NCI-H345 (cell line): ENCODE measurements around the gene MIA3.
"Not testable (repeated sequence)": the region's sequence is repeated elsewhere in the genome, so short reads cannot be mapped to it uniquely, and the experiment has no call there.

ENCODE experiments used
- DNase-seq: peaks from one replicate; lab custom pipeline; 2025; lab: John Stamatoyannopoulos, UW

MIA3 gene

DNA sequence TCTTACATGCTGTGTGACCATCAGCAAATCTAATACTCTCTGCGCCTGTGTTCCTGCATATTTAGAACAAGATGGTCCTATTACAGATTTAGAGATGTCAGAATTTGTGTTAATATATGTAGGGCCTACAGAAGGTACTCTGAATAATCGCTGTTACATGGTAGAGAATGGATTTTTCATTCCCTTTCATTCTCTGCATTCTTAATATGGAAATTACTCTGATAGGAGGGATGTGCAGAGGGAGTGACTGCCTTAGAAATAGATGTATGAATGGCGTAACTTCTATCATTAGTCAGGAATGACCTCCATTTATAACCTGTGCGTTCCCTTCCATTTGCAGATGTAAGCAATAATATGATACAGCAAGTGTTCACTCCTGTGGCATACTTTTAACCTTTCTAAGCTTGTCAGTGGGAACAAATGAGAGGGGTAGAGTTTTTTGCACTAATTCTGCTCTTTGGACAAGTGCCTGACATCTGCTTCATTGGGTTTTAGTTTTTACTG, 45.6 kb downstream of the MIA3 start:
- DNase-seq = no peak

DNA sequence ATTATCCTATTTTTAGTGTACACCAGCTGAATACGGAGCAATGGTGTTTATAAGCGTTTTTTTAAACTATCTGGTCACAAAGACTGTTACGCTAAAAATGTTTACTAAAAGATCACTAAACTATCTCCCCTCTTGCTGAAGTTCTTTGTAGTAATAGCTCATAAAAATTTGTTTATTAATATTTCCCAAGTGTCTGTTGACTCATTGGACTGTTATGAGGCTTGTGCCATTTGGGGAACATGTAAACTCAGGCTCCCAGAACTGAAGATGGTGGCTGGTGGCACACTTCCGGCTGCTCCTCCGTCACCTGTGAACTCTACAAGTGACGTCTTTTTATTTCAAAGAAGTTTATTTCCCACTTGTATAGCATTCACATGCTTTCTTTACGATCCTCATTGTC, 48.1 kb downstream of the MIA3 start:
- DNase-seq = no peak

DNA sequence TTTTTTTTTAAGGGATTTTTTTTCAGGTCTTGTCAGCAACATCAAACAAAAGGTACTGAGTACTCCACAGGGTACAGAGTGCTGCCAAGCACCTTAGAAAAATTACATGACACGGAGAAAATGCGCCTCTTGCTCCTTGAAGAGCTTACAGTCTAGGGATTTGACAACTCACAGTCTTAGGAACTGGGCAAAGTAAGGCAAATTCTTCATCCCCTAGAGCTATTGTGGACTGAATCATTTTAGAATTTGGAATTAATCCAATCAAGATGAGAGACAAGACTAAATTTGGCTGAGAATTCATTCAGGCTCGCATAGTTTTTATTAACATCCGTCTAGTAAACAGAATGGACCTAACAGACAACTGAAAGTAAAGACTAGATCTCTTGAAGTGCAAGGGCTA, 50.3 kb downstream of the MIA3 start:
- not testable (repeated sequence) for DNase-seq

DNA sequence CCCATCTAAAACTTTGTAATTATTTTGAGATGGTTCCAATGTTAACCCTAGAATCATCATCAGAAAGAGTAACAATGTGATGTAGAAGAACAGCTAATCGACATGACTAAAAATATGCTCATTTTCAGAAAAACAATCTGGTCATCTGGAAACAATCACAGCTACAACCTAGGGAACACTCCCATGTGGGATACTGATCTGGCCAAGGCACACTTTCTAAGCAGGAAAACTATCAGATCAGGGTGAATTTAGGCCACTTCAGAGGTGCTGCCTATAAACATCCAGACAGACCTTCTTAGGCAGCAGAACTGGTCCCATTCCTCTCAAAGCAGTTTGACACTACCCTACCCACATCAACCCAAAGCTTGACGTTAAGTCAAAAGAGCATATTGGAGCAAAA, 51.2 kb downstream of the MIA3 start:
- DNase-seq = not testable (repeated sequence)

DNA sequence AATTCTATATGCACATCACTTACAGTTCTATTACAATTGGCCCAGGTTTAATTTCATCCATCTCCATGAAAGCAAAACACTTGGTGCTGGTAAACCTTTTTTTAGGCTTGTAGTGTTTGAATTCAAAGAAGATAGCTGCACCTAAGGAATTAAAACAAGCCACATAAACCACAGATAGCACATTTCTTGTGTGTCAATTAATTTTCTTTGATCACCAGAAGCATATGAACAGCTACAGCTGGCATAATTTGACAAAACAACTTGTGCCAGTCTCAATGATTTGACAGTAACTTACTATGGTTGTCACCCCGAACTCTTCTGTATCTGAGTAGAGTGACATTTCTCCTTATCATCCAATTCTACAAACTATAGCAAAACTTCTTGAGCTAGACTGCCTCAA, 52.2 kb downstream of the MIA3 start:
- no peak for DNase-seq

DNA sequence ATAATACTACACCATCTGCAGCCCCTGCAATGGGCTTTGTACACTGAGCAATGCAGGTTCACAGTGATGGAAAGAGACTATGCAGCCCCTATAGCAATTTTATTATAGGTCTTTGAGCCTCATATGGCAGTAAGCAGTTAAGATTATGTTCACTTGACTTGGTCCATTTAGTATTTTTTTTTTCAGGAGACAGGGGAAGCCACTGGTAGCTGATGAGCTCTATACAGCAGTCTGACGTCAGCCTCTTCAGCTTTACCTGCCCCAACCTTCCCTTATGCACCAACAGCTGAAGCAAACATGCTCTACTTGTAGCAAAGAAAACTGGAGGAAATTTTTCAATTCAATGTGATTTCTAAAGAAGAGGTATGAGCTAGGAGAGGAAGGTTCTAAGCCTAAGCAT, 62.2 kb downstream of the MIA3 start:
- no peak for DNase-seq

DNA sequence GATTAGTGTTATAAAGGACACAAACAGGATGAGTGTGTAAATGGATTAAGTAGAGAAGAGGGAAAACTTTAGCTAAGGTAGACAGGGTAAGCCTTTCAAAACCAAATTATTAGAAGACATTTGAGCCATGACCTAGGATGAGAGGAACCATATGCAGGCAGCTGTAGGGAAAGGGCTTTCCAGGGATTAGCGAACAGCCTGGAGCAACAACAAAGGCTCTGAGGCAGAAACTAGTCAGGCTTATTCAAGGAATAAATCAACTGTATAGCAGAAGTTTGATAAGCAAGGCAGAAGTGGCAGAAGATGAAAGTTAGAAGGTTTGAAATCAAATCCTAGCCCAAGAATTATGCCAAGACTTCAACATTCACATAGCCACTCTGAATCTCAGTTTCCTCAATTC, 73.1 kb downstream of the MIA3 start:
- no peak for DNase-seq

DNA sequence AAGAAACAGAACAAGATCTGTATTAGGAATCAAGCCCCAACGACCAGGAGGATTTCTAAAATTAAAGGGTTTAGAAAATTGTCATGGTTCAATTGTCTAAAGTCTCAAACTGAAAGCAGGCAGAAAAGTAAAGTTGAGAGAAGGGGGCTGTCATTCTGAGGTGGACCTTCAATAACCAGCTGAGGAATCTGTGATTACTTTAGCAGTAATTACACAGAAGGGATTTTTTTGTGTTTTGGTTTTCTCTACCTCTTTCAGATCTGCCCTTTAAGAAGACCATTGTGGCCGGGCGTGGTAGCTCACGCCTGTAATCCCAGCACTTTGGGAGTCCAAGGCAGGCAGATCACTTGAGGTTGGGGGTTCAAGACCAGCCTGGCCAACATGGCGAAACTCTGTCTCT, 77.0 kb downstream of the MIA3 start:
- DNase-seq = no peak

DNA sequence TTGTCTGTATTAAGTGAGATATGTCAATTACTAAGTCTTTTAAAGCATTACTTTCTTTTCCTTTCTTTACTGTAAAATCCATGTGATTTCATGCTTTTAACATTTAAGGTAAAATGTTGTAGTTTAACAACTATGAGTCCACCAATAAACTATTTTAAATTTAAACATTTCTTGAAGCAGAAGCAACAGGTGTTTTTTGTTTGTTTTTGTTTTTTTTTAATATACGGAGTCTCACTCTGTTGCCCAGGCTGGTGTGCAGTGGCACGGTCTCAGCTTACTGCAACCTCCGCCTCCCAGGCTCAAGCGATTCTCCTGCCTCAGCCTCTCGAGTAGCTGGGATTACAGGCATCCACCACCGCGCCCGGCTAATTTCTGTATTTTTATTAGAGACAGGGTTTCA, 78.8 kb downstream of the MIA3 start:
- no peak for DNase-seq

DNA sequence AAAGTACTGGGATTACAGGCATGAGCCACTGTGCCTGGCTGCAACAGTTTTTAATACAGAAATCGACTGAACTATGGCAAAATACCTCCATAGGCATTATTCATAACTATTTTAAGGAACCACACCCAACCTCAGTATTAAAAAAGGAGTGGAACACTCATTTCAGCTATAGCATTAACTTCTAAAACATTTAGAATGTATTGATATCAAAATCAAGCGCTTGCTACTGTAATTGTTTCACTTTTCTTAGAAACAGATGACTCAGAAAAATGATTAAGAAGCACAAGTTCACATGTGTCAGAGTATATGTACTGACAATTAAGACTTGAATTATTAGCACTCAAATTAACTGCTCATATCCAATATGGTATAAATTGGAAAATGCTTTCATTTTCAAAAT, 79.3 kb downstream of the MIA3 start:
- DNase-seq = no peak

DNA sequence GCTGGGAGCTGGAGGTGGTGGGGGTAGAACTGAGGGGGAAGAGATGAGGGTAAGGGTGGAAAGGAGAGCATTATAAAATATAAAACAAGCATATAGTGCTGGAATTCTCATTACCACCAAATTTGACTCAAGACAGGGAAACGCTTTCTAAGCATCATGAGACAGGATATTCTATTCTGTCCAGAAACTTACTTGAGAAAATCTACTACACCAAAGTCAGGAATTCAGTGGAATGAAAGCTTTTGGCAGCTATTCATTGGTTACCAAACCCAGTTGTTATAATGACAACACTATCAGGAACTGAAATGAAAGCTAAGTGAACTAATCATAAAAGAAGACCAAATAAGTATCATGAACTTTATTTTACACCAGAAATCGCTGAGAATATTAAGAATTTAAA, 79.9 kb downstream of the MIA3 start:
- no peak for DNase-seq

DNA sequence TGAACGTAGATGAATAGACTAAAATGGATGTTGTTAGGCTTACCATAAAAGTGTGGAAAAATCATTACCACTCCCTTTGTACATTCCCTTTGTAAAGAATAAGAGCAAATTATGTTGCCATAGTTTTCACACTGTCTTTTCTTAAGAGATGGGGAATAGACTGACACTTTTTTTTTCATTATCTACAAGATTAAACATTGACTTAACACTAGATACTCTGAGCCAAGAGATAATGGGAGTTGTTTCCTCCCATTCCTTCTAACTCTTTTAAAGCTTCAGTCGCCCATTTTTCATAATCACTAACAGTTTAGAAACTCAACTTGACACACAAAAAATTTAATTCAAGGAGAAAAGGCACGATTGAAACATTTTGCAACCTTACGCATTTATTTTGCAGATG, 84.3 kb downstream of the MIA3 start:
- no peak for DNase-seq

DNA sequence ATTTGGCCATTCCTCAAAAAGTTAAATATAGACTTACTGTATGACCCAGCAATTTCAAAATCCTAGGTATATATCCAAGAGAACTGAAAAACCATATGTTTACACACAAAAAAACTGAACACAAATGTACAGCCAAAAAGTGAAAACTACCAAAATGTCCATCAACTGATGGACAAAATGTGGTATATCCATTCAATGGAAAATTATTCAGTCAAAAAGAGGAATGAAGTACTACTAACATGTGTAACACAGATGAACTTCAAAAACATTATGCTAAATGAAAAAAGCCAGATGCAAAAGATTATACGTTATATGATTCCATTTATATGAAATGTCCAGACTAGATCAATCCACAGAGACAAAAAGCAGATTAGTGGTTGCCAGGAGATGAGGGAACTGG, 86.4 kb downstream of the MIA3 start:
- no peak for DNase-seq

DNA sequence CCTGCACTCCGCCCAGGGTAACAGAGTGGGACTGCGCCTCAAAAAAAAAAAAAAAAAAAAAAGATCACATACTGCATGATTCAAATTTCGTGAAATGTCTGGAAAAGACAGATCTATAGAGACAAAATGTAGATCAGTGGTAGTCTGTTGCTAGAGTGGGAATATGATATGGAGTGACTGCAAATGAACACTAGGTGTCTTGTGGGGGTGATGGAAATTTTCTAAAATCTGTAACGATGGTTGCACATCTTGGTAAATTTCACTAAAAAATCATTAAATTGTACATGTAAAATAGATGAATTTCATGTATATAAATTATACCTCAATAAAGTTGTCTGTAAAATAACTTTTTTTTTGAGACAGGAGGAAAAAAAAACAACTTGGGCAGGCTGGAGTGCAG, 88.9 kb downstream of the MIA3 start:
- no peak for DNase-seq

DNA sequence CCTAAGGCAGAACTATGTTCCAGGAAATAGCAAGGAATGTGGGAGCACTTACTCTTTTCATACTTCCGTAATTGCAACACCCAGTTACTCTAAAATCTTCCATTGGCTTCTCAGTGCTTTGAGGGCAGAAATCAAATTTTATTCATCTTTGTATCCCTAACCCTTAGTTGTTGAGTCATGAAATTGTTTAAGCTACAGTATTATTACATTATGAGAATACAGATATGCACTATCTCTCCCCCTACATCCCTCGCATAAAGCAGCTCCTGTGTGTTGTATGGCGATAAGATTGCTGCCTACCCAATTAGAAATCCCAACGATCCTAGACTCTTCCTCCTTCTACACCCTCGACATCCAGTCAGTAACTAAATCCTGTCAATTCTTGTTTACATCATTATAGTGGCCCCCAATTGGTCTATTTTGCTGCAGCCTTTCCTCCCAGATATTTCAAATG, 91.8 kb downstream of the MIA3 start:
- DNase-seq = no peak

DNA sequence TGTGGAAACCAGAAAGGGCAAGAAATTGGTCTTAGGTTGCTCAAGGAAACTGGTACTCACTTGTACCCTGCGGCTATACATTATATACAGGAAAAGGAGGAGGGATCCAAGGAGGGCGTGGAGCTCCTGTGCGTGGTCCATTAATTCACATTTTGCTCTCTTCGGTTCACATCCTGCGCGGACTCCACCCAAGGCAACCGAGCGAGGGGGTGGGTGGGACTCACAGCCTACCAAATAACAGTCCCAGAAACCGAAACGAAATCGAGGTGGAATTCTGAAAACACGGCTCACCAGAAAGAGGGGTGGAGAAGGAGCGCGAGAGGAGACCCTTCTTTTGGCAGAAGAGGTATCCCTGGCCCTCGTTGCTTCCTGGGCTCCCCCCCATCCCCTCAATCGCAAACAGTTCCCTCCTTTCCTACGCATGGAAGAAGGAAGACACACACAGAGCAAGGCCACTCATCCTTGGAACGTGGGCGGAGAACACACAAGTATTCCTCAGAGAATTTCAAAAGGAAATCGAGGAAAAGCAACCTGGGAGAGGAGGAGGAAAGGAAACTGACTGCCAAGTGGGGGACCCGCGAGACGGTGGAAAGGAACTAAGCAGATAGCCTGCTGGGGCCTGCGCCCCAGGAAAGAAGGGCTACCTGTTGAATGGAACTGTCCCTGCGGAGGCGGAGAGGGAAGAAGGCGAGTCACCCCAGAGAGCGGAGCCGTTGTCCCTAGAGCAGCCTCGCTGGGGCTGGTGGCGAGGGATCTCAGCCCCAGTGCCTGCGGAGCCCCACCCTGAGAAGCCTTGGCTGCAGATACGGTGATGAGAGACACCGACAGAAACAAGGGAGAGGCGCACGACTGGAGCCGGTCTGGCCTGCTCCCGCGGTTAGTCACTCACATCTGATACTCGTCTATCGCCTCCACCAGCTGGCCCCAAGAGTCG, 93.7 kb downstream of the MIA3 start:
- peak; percentile 39 for DNase-seq

DNA sequence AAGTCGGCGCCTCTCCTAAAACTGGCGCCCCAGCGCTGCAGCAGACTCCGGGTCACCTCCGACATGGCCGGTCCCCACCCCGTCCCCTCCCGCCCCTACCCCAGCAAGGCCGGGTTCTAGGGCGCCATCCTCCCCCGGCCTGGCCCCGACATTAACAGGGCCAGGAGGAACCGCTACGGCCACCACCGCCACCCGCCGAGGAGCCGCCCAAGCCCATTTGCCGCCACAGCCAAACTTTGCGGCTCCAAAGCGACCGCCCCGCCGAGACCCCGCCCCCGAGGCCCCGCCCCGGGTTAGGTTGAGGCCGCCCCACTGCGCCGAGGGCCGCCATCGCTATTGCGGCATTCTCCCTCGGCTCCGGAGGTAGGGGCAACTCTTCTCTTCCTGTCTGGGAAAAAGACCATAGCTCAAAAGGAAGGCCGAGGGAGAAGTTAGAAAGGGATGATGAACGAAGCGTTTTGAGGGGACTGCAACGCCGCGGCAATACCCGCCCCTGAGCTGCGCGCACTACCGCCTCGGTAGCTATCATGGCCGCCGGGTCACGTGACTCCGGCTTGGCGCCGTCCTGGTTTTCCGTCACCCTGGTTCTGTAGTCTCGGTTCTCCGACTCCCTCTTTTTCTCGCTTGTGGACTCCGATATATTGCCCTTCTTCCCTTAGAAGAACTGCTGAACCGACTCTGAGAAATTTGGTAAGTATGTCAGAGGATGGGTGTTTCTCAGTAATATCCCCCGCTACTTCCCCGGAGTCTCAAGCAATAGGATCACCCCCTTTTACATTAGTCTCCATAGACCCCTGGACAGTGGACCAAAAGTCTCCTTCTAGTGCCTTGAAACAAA, 94.6 kb downstream of the MIA3 start, which contains the start of the genes AIDA and BROX:
AIDA (minus strand) TSS at position 239 of the 838 bp plus-strand sequence; CDS start at position 65, 174 bp downstream.
BROX (plus strand) TSS at position 312 of the 838 bp plus-strand sequence. CDS start 3,136 bp downstream, outside the sequence.
- peak; percentile 88 for DNase-seq

DNA sequence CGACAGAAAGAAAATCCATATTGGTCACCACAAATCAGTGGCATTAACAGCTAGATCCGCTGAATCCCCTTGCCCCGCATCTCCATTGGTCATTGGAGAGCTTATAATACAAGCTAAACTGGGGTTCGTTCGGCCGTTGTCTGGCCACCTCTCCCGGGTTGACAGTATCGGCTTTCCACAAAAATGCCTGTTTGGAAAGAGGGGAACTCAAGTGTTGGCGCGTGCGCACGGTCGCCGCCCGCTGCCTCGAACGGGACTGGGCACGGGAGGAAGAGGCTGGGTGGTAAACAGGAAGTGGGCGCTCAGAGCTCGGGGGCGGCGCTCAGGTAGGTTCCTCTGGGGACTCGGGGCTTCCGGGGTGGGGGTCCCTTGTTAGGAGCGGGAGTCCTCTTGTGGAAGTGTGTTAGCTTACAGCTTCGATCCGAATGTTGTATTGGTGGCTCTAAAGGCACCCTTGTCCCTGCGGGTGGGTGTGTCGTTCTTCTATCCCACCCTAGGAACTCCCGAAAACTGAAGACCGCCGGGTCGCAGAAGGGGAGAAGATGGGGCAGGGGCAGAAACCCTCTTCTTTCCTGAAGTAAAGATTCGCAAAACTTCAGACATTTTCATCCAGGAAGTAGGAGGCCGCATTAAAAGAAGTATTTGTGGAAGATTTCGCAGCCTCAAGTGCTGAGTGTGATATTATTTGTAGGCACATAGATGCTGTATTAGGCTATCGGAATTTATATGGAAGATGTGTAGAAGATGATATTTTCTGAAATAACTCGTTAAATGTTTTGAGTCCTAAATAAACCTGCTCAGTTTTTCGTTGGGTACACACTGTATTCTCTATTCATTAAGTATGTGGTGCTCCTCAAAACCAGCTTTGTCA, 95.4 kb downstream of the MIA3 start:
- peak; percentile 97 for DNase-seq

DNA sequence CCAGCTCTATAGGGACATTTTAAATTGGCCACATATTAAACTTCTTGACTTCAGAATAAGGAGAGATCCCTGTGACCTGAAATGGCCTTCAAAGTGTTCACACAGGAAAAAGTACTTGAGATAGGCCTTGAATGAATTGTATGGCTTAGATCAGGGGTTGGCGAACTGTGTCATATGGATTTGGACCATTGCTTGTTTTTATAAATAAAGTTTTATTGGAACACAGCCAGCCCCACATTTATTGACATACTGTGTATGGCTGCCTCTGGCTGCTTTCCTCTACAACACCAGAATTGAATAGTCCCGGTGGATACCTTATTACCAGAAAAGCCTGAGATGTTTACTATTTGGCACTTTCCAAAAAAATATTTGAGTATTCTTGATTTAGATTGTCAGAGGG, 98.5 kb downstream of the MIA3 start:
- no peak for DNase-seq
